Parathyroid adenoma (tissue), 2 donors: Measurements from ENCODE around the gene LRRK1.
A peak's percentile ranks its signal among the peaks of the same experiment; 100 is the strongest.
"Not testable (repeated sequence)": the region's sequence is repeated elsewhere in the genome, so short reads cannot be mapped to it uniquely, and the experiment has no call there.

Experiments
- H2AFZ ChIP-seq: fragments of 300-600 bp; sonication (generic); one replicate; pipeline ENCODE4 v1.7.0; 2017; ENCODE audit warnings: antibody characterized with exemption, mild to moderate bottlenecking
- H3K27ac ChIP-seq: fragments of 300-600 bp; sonication (generic); one replicate; pipeline ENCODE4 v1.7.0; 2017
- H3K27me3 ChIP-seq: fragments of 300-600 bp; sonication (generic); one replicate; pipeline ENCODE4 v1.7.0; 2017; ENCODE audit warnings: low read length; ENCODE audit not compliant: control insufficient read depth, insufficient read depth
- H3K36me3 ChIP-seq: fragments of 300-600 bp; sonication (generic); one replicate; pipeline ENCODE4 v1.7.0; 2017; ENCODE audit warnings: low read length; ENCODE audit not compliant: control insufficient read depth, insufficient read depth
- H3K4me1 ChIP-seq: fragments of 300-600 bp; sonication (generic); one replicate; pipeline ENCODE4 v1.7.0; 2017; ENCODE audit warnings: control low read depth
- H3K4me2 ChIP-seq: fragments of 300-600 bp; sonication (generic); one replicate; pipeline ENCODE4 v1.7.0; 2017; ENCODE audit warnings: low read length
- H3K4me3 ChIP-seq: fragments of 300-600 bp; sonication (generic); one replicate; pipeline ENCODE4 v1.7.0; 2017; ENCODE audit warnings: low read depth, low read length
- H3K79me2 ChIP-seq: fragments of 300-600 bp; sonication (generic); one replicate; pipeline ENCODE4 v1.7.0; 2017; ENCODE audit warnings: control low read depth
- H3K9ac ChIP-seq: fragments of 300-600 bp; sonication (generic); one replicate; pipeline ENCODE4 v1.7.0; 2017; ENCODE audit warnings: mild to moderate bottlenecking
- H3K9me3 ChIP-seq: fragments of 300-600 bp; sonication (generic); one replicate; pipeline ENCODE4 v1.7.0; 2017; ENCODE audit warnings: low read length; ENCODE audit not compliant: control insufficient read depth
- CTCF ChIP-seq: fragments of 300-600 bp; sonication (generic); IDR thresholded peaks from one replicate; pipeline ENCODE4 v1.7.0; 2017; ENCODE audit warnings: antibody characterized with exemption, mild to moderate bottlenecking
- donor health status: primary hyperparathyroidism.

LRRK1 gene

DNA sequence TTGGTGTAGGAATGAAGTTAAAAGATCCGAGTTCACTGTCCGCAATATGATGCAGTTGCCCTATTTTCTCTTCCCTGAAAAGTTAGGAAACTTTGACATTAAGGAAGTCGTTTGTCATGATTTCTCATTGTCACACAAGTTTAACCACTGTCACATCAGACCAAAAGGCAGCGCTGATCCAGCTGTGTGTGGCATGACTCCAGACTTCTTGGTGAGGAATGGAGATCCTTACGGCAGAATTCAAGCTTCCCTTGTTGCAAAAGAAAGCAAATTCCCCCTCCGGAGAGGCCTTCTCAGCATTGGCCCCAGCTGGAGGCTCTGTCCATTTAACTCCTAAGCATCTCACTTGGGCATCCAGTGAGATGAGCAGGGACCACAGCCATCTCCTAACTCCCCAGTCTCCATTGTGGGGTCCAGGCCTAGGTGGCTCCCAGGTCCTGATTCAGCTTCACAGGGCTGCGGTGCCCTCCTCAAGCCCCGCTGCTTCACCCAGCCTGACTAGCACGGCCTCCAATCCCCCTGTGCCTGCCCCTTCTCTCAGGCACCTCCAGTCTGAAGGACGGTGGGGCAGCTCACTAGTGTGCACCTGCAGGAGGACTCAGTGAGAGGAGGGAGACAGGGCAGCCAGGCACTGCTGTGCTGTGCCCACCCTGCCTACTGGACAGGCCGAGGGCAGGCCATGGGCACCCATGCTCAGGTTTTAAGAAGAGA is 173.2 kb downstream of the LRRK1 start:
- H3K4me1 ChIP-seq, result no peaks in the 10 kb centered on the region
- no peak overlapping the region for H2AFZ ChIP-seq
- H3K4me3 ChIP-seq, result no peak overlapping the region
- H3K9ac ChIP-seq, result no peak overlapping the region
- no peak for TF ChIP-seq CTCF
- H3K9me3 ChIP-seq, result no peaks in the 10 kb centered on the region
- no peaks in the 10 kb centered on the region for H3K27me3 ChIP-seq
- H3K4me2 ChIP-seq, result no peak overlapping the region
- peak overlapping the region; percentile 60 for H3K27ac ChIP-seq
- no peaks in the 10 kb centered on the region for H3K36me3 ChIP-seq
- no peaks in the 10 kb centered on the region for H3K79me2 ChIP-seq

- no peak overlapping the region for H2AFZ ChIP-seq
- H3K27ac ChIP-seq, result peak overlapping the region; percentile 60
- no peaks in the 10 kb centered on the region for H3K36me3 ChIP-seq
- no peak overlapping the region for H3K4me3 ChIP-seq
- H3K27me3 ChIP-seq, result no peaks in the 10 kb centered on the region
- H3K4me2 ChIP-seq, result no peak overlapping the region
- H3K4me1 ChIP-seq, result no peaks in the 10 kb centered on the region
- H3K79me2 ChIP-seq, result no peaks in the 10 kb centered on the region
- H3K9me3 ChIP-seq, result no peaks in the 10 kb centered on the region
- no peak for TF ChIP-seq CTCF
- H3K9ac ChIP-seq, result no peak overlapping the region
Observed at GRCh38 chr15:101092867-101093202, 173.7 kb downstream of the LRRK1 start.

DNA sequence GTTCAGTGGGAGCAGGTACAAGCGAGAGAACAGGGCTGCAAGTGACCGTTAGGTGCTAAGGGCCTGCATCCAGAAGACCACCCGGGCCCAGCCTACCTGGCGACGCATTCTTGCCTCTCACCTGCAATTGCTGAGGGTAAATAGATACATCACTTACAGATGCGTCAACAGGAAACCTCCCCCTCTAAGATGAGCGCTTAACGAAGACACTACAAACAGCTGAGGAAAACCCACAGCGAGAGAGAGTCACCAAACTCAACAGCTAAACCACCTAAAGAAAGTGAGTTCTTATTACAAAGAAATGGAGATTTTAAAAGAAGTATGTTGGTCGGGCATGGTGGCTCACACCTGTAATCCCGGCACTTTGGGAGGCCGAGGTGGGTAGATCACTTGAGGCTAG is 174.8 kb downstream of the LRRK1 start:
- no peak overlapping the region for H3K4me2 ChIP-seq
- no peak for TF ChIP-seq CTCF
- H3K9ac ChIP-seq, result no peak overlapping the region
- H3K4me3 ChIP-seq, result no peak overlapping the region
- H2AFZ ChIP-seq, result no peak overlapping the region
- H3K9me3 ChIP-seq, result no peaks in the 10 kb centered on the region
- no peak overlapping the region for H3K27ac ChIP-seq
- H3K79me2 ChIP-seq, result no peaks in the 10 kb centered on the region
- no peaks in the 10 kb centered on the region for H3K27me3 ChIP-seq
- no peaks in the 10 kb centered on the region for H3K4me1 ChIP-seq
- no peaks in the 10 kb centered on the region for H3K36me3 ChIP-seq

DNA sequence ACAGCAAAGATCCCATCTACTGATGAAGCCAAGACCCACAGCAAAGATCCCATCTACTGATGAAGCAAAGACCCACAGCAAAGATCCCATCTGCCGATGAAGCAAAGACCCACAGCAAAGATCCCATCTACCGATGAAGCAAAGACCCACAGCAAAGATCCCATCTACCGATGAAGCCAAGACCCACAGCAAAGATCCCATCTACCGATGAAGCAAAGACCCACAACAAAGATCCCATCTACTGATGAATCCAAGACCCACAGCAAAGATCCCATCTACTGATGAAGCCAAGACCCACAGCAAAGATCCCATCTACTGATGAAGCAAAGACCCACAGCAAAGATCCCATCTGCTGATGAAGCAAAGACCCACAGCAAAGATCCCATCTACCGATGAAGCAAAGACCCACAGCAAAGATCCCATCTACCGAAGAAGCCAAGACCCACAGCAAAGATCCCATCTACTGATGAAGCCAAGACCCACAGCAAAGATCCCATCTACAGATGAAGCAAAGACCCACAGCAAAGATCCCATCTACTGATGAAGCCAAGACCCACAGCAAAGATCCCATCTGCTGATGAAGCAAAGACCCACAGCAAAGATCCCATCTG is 176.7 kb downstream of the LRRK1 start:
- not testable (repeated sequence) for H3K27ac ChIP-seq, H3K4me2 ChIP-seq, H3K4me3 ChIP-seq, H3K9ac ChIP-seq, H3K79me2 ChIP-seq, H3K36me3 ChIP-seq, H3K9me3 ChIP-seq, H2AFZ ChIP-seq, H3K27me3 ChIP-seq, H3K4me1 ChIP-seq

DNA sequence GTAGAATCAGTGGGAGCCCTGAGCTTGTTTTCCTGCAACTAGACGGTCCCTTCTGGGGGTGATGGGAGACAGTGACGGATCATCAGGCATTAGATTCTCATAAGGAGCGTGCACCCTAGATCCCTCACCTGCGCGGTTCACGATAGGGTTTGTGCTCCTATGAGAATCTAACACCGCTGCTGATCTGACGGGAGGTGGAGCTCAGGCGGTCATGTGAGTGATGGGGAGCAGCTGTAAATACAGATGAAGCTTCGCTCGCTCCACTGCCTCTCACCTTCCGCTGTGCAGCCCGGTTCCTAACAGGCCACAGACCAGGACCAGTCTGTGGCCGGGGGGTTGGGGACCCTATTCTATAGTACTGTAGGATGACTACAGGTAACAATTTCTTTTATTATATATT is 178.0 kb downstream of the LRRK1 start:
- Histone ChIP-seq H3K36me3 (no peaks in the 10 kb centered on the region), H3K27me3 (no peaks in the 10 kb centered on the region), H3K27ac (no peak overlapping the region), H3K4me1 (no peaks in the 10 kb centered on the region), H3K4me2 (no peak overlapping the region), H3K79me2 (no peaks in the 10 kb centered on the region), H3K9me3 (no peaks in the 10 kb centered on the region), H3K9ac (no peak overlapping the region), H3K4me3 (no peak overlapping the region), H2AFZ (no peak overlapping the region)
- no peak for TF ChIP-seq CTCF
